ENCODE results near the gene XRCC6.
"Not testable (repeated sequence)": the region's sequence is repeated elsewhere in the genome, so short reads cannot be mapped to it uniquely, and the experiment has no call there.

Gene XRCC6

DNA sequence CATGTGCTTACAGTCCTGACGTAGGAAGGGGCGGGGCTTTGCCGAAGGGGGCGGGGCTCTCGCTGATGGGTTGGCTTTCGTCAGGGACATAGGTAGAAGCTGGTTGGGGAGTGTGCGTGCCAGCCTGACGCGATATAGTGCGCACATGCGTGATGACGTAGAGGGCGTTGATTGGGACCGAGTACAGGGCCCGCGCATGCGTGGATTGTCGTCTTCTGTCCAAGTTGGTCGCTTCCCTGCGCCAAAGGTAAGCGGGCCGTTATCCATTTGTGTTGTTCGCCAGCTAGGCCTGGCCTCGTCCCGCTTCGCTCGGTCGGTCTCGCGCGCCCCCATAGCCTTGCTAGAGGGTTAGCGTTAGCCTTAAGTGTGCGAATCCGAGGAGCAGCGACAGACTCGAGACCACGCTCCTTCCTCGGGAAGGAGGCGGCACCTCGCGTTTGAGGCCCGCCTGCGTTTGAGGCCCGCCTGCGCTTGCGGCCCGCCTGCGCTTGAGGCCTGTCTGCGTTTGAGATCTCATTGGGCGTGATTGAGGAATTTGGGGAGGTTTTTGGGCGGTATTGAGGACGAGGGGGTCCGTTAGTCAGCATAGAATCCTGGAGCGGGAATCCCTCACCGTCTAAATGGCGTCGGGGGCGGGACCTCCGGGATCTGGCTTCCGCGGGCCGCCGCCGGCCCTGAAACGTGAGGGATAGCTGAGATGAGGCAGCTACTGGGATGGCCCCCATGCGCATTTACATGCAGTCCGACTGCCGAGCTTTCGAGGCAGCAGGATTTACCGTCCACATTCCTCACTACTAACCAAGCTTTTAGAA, at the start of gene XRCC6:
Gene XRCC6 (plus strand): TSS at position 197 of the 812 bp plus-strand sequence. CDS start 710 bp downstream, outside the sequence.
- DNase-seq: peak; percentile 97

DNA sequence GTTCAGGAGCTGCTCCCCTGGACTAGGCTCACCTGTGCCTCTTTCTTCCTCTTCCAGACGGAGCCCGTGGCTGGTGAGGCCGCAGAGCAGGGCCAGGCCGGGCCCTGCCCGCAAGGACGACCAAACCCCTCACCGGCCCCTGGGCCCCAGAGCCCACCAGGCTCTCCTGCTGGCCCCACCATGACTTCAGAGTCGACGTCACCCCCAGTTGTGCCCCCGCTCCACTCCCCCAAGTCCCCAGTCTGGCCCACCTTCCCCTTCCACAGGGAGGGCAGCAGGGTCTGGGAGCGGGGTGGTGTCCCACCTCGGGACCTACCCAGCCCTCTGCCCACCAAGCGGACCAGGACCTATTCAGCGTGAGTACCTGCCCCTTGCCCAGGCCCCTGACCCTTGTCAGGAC, 49.3 kb upstream of the XRCC6 start:
- DNase-seq: no peak

DNA sequence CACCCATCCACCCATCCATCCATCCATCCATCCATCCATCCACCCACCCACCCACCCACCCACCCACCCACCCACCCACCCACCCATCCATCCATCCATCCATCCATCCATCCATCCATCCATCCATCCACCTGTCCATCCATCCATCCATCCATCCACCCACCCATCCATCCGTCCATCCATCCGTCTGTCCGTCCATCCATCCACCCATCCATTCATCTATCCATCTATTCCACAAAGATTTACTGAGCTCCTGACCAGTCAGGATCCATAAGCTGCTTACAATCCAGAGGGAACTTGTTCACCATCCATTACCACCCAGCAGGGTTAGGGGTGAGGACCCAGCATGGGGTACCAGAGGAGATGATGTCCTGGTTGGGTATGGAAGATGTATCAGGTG, 48.8 kb upstream of the XRCC6 start:
- DNase-seq: not testable (repeated sequence)

DNA sequence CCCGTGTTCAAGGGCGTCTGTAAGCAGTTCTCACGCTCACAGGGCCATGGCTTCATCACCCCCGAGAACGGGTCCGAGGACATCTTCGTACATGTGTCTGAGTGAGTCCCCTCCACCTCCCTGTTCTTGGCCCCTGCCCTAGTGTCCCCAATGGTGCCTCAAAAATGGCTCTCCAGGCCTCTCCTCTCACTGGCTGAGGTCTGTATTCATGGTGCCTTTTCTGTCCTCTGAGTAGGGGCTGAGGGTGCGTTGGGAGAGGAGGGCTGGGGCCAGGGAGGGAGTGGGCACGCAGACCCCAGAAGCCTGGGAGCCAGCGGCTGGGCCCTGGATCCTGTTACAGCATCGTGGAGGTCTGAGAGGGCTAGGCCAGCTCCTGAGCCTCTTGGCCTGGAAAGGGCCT, 47.4 kb upstream of the XRCC6 start:
- DNase-seq: no peak

DNA sequence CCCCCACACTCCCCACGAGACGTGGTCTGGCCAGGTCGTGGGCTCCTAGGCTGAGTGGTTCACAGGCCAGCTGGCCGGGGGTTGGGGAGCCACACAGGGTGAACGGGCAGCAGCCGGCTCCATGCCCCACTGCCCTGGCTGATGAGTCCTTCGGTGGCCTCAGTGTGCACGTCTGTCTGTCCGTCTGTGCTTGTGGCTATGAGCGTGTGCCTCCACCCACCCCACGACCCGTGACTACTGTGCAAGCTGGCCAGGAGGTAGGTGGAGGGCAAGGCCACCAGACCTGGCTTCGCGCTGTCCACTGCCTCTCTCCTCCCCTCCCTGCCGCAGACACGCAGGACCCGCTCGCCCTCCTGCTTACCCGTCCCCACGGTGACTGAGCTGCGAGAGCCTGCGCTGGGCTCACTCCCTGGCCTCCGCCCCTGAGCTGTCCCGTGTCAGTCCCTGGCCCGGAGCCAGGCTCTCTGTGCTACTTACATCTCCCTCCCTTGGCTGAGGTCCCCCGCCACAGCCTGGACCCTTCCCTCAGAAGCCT, 46.2 kb upstream of the XRCC6 start:
- no peak for DNase-seq

DNA sequence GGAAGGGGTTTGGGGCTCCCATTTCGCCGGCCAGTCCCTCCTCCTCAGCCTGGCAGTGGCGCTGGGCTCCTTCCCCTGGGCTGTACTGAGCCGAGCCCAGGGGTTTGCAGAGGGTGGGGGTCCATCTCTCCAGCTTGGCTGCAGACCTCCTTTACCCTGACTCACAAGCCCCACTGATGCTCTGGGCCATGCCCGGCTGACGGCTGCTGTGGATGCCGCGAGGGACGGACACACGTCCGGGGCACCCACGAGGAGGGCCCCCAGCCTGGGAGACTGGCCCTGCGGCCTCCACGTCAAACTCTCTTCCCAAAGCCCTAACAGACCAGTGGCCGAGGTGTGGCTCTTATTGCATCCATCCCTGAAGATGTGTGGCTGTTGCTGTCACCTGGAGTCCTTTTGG, 45.6 kb upstream of the XRCC6 start:
- no peak for DNase-seq

DNA sequence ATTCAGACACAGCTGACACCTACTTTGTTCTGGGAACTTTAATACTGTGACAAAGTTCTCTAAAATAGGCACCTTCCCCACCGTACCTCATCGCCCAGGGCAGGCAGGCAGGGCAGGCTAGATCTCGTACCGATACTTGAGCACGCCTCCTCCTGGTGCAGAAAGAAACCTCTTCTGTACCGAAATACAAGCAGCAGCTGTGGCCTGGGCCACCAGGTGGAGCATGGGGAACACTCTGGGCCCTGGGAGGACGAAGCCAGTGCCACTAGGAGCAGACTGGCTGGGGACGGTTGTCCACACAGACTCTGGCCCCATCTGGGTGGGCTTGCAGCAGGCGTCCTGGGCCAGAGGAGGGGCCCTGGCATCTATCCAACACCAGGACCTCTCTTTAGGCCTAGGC, 44.2 kb upstream of the XRCC6 start:
- DNase-seq: no peak

DNA sequence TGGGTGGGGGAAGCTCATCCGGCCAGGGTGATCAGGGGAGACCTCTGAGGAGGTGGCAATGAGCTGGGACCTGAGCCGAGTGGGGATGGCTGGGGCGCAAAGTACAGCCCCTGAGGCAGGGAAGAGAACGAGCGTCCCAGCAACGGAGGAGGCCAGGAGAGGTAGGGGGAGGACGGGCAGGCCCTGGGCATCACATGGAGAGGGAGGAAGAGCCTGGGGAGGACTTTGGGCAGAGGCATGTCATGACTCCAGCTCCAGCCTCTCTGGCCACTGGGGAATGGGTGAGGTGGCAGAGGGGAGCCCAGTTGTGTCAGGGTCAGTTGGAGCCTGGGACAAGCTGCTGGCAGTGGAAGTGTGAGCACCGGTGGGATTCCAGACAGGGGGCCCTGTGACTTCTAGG, 43.0 kb upstream of the XRCC6 start:
- DNase-seq: no peak

DNA sequence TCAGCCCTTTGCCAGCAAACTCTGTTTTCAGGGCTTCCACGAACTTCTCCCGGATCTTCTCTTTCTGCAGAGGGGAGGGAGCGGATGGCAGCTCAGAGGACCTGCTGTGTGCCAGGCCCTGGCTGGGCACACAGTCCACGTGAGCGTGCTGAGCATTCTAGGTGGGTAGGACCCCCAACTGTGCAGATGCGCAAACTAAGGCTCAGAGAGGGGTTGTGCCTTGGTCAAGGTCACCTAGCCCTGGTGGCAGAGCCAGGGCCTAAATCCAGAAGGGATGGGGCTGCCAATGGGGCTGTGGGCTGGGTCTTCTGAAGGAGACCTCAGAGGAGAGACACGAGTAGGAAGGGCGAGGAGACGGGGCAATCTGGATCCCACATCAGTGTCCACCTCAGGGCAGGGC, 42.3 kb upstream of the XRCC6 start:
- DNase-seq: no peak

DNA sequence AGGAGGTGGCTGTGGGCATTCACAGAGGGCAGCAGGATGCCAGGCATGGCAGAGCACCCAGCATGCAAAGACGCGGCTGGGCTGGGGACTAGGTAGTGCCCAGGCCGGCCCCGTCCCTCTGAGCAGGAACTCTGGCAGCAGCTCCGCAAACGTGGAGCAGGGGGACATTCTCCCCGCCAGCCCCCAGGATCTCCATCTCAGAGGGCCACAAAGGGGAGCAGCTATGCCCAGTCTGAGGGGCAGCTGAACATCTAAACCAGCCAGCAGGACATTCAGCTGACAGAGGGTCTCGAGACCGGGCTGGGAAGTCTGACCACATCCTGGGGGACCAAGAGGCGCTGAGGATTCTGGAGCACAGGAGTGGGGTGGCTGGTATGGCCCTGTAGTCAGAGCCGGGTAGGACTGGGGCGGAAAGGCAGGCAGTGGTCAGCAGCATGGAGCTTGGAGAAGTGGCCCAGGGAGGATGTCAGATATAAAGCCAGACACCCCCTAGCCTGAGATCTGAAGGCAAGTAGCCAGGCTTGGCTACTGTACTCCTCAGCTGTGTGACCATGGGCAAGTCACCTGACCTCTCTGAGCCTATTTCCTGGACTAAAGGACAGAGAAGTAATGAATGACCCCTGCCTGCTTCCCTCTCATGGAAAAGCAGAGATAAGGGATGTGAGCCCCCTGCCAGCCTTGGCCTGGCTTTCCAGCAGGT, 41.6 kb upstream of the XRCC6 start:
- DNase-seq: no peak

DNA sequence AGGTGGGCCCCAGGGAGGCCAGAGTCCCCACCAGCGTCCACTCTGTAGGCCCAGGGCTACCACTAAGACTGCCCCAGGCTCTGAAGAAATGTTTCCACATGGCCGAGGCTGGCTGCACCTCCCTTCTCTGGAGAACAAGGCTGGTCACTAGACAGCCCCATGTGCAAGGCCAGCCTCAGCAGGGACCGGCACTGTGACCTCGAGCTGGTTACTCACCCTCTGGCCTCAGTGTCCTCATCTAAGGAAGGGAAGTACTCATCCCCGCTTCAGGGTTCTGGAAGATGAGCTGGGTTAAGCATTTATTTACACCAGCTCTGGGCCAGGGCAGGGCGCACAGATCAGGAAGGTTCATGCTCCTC, 41.1 kb upstream of the XRCC6 start:
- DNase-seq: no peak

DNA sequence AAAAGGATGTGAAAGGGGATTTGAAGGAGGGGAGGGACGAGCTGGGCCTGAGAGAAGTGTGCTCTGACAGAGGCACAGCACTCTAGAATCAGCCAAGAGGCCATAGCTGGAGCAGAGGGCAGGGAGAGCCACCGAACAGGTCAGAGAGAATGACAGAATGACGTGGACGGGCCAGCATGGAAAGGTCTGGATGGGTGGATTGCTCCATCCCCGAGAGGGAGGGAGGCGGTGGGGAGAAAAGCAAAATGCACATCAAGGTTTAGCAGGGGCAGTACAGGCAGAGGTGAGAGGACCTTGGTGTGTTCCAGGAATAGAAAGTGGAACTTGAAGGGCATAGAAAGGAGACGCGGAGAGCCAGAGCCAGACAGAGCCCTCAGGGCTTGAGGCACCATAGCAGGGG, 38.4 kb upstream of the XRCC6 start:
- DNase-seq: no peak

DNA sequence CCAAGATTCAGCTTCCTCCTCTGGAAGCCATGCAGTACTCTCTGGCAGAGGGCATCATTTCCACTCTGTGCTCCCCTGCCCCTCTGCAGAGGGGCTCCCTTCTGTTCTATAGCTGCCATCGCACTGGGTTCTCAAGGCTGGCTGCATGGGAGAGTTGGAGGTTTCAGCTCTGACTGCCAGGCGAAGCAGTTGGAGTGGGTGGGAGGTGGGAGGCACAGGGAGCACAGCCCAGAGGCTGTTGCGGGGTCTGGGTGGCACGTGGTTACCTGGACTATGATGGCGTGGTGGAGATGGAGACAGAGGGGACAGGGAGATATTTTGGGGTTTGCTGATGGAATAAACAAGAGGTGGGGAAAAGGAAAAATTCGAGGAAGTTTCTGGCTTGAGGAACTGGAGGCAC, 36.2 kb upstream of the XRCC6 start:
- DNase-seq: no peak

DNA sequence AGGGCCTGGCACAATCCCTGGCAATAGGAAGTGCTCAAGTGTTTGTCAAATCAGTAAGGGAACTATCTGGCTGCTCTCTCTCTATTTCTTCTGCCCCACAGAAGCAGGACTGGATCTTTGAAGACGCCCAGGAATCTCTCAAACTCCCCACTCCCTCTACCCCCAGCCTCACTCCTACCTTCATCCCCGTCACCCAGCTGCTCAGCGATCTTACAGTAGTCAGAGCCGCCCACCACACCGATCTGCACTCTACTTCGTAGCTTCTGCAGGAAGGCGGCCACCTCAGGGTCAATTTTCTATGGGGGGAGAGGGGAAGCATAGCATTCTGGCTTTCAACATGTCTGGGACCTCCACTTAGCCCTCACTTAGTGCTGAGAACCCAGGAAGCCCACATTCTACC, 35.2 kb upstream of the XRCC6 start:
- no peak for DNase-seq

DNA sequence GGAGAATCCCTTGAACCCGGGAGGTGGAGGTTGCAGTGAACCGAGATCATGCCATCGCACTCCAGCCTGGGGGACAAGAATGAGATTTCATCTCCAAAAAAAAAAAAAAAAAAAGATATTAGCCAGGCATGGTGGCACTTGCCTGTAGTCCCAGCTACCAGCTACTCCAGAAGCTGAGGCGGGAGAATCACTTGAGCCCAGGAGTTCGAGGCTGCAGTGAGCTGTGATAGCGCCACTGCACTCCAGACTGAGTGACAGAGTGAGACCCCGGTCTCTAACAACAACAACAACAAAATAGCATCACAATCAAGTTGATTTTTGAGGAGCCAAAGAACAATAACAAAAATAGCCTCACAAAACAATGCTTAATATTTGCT, 33.8 kb upstream of the XRCC6 start:
- no peak for DNase-seq

DNA sequence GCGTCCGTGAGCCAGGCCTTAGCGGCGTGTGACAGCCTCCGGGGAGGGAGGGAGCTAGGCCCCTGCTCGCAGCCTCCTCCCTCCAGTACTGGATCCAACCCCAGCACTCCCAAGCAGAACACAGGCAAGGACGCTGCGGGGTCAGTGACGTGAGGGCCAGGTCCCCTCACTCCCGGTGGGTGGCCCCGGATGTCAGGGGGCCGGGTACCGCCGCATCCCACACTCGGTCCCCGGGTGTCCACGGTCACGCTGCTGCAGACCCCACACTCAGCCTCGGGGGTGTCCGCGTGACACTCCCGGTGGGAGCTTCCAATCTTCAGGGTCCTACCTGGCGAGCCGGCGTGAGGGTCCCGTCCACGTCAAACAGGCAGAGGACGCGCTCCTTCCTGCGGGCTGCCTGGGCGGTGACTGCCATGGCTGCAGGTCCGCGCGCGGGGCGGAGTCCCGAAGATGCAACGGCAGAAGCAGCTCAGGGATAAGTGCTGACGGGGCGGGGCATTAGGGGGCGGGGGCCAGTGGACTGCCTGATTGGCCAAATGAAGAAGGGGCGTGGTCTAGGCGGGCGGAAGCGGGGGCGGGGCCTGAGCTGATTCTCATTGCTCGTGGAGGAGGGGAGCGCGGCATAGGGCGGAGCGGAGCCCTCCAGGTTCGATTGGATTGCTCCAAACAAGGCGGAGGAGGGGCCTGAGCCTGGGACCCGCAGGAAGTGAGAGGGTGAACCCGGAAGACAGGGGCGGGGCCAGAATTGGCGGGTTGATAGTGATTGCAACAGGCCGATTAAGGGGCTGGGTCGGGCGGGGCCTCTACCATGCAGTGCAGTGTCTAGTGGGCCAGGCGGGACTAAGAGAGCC, 31.5 kb upstream of the XRCC6 start, which contains the start of gene PMM1:
Gene PMM1 (minus strand): TSS at position 450 of the 851 bp plus-strand sequence. CDS start 35 bp downstream, at position 415.
- peak; percentile 98 for DNase-seq

DNA sequence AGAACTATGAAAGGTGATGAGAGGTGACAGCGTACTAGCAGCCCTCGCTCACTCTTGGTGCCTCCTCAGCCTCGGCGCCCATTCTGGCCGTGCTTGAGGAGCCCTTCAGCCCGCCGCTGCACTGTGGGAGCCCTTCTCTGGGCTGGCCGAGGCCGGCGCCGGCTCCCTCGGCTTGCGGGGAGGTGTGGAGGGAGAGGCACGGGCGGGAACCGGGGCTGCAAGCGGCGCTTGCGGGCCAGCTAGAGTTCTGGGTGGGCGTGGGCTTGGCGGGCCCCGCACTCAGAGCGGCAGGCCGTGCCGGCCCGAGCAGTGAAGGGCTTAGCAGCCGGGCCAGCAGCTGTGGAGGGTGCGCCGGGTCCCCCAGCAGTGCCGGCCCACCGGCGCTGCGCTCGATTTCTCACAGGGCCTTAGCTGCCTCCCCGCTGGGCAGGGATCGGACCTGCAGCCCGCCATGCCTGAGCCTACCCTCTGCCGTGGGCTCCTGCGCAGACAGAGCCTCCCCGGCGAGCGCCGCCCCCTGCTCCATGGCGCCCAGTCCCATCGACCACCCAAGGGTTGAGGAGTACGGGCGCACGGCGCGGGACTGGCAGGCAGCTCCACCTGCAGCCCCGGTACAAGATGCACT, 27.6 kb upstream of the XRCC6 start:
- not testable (repeated sequence) for DNase-seq

DNA sequence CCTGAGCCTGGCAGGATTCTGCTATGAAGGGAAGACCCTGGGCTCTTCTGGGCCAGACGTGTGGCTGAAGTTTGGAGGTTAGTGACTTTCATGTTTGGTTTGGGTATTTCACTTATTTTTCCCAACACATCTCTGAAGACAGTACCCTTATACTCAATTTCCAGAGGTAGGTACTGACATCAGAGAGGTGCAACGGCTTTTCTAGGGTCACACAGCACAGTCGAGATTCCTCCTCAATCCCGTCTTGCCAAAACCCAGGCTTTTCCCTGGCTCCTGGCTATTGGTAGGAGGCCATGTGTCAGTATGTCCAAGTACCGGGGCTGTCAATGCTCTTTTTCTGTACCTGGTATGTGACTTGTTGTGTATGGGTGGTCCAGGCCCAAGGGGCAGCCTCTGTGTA, 25.4 kb upstream of the XRCC6 start:
- DNase-seq: no peak

DNA sequence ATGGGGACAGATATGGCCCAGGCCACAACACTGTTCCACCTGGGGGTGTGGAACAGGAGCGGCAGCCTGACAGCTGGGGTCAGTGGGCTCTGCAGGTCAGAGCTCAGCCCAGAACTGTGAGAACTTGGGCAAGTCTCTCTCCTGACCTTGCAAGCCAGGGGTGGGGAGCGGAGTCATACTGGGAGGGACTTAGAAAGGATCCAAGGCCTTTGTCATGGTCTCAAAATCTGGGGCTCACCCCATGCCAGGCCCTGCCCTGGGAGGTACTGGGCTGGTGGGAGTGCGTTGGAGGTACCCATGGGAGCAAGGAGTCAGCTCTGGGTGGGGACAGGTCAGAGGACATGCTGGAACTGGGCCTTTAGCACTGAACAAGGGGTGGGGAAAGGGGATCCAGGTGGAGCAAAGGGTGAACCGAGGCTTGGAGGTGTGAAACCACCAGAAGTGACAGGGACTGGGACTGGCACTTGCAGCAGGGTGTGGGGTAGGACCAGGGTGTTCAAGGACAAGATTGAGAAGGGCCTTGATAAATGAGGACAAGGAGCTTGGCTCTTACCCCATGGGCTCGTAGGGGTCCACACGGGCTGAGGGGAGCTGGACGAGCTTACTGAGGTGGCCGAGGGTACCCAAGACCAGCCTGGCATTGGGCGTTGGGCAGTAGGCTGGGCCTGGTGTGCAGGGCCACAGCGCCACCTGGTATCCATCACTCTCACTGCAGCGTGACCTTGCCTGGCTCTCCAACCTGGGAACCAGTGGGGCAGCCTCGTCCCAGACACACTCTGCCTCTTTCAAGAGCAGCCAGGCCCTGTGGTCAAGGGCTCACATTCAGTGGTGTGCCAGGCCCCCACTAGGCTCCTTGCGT, 24.1 kb upstream of the XRCC6 start:
- no peak for DNase-seq

DNA sequence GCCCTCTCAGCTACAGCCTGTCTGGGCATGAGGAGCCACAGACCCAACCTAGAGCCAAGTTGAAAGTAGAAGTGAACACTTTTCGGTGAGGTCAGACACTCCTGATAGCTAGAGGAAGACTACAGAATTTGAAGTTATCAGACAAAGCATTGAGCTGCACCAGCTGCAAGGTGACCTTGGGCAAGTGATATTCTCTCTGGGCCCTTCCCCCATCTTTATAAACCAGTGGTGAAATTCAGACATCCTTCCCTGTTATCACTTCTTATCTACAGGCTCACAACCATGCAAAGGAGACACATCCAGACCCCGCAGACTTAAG, 23.5 kb upstream of the XRCC6 start:
- DNase-seq: no peak

DNA sequence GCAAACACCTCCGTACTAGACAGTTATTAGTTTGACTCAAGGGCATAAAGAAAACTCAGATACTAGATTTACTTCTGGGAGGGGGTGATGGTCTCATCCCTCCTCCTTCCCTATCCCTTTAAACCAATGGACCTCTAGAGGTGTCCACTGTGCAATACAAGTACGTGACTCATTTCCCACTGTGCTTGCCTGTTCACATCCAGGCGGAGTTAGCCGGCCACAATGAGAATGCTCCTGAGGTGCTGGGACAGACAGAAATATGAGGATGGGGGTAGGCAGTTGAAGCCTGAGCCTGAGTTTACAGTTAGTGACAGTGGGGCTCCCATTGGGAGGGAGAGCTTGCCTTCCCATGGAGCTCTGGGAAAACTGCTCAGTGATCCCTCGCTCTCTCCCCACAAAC, 23.0 kb upstream of the XRCC6 start:
- no peak for DNase-seq

Data from NCI-H1048 (cell line).